Naive thymus-derived CD4-positive, alpha-beta T cell (primary cell): ENCODE results near the gene SAMD3. TPM values are rescaled to one million over a fixed set of nuclear protein-coding genes. Genes with fewer than 3 reads are reported as not detected.
A peak's percentile ranks its signal among the peaks of the same experiment; 100 is the strongest.

Experiments used
- ATAC-seq: fragments of 150-1000 bp; cut with Tn5 transposase; 2 replicates; pipeline ENCODE4 v1.10.0; 2021; ENCODE audit warnings: mild to moderate bottlenecking, moderate library complexity
- CTCF ChIA-PET: fragments of 350-600 bp; sonication (Branson Sonifier 250); formaldehyde crosslinking; loops from one replicate; lab custom pipeline; 2021; ENCODE audit warnings: antibody characterized with exemption; lab: Charles Lee
- POLR2A ChIA-PET: fragments of 350-600 bp; sonication (Branson Sonifier 250); formaldehyde crosslinking; loops from one replicate; lab custom pipeline; 2021; ENCODE audit warnings: antibody characterized with exemption, inconsistent platforms; lab: Charles Lee
- DNase-seq, 9 donors: peaks; one replicate each; pipeline versions ENCODE4 v3.0.0 to v3.0.0-alpha.2; 2020 to 2022; ENCODE audit warnings: mixed read lengths in 1 of 9
- H3K27ac ChIP-seq: one replicate; pipeline ENCODE4 v1.7.0; 2013; ENCODE audit warnings: mild to moderate bottlenecking, low read depth, low read length, moderate library complexity
- H3K27me3 ChIP-seq, 2 donors: one replicate each; pipeline ENCODE4 v1.7.0; 2013; ENCODE audit warnings: low read length in 2 of 2, mild to moderate bottlenecking in 2 of 2, moderate library complexity in 2 of 2; ENCODE audit not compliant: control insufficient read depth in 2 of 2, insufficient read depth in 2 of 2
- H3K36me3 ChIP-seq, 3 experiments: 1 replicate in 2 of 3; 2 replicates in 1 of 3; pipeline ENCODE4 v1.7.0; 2013; ENCODE audit warnings: low read length in 3 of 3, mild to moderate bottlenecking in 3 of 3, moderate library complexity in 1 of 3; ENCODE audit not compliant: insufficient read depth in 3 of 3, control insufficient read depth in 2 of 3
- H3K4me1 ChIP-seq, 2 donors: one replicate each; pipeline ENCODE4 v1.7.0; 2013; ENCODE audit warnings: low read length in 2 of 2, mild to moderate bottlenecking in 2 of 2, moderate library complexity in 1 of 2; ENCODE audit not compliant: control insufficient read depth in 2 of 2, insufficient read depth in 2 of 2
- H3K4me3 ChIP-seq: 2 replicates; pipeline ENCODE4 v1.7.0; 2013; ENCODE audit warnings: mild to moderate bottlenecking, low read length
- H3K9me3 ChIP-seq, 3 experiments: 1 replicate in 2 of 3; 2 replicates in 1 of 3; pipeline ENCODE4 v1.7.0; 2013; ENCODE audit warnings: low read length in 3 of 3; ENCODE audit not compliant: control insufficient read depth in 2 of 3
- H3K27ac Mint-ChIP-seq, 9 donors: one replicate each; pipeline ENCODE4 v1.8.0; 2020 to 2022; ENCODE audit warnings: mixed read lengths in 9 of 9, mild to moderate bottlenecking in 8 of 9, moderate library complexity in 5 of 9, inconsistent platforms in 2 of 9
- H3K27me3 Mint-ChIP-seq, 5 donors: one replicate each; pipeline ENCODE4 v1.8.0; 2021 to 2022; ENCODE audit warnings: mixed read lengths in 5 of 5, mild to moderate bottlenecking in 1 of 5
- H3K36me3 Mint-ChIP-seq, 5 donors: one replicate each; pipeline ENCODE4 v1.8.0; 2020 to 2022; ENCODE audit warnings: mixed read lengths in 5 of 5, mild to moderate bottlenecking in 3 of 5, inconsistent platforms in 1 of 5
- H3K4me1 Mint-ChIP-seq, 7 donors: one replicate each; pipeline ENCODE4 v1.8.0; 2020 to 2022; ENCODE audit warnings: mixed read lengths in 7 of 7, mild to moderate bottlenecking in 3 of 7, inconsistent platforms in 1 of 7
- H3K4me3 Mint-ChIP-seq, 10 donors: one replicate each; pipeline ENCODE4 v1.8.0; 2020 to 2022; ENCODE audit warnings: mild to moderate bottlenecking in 10 of 10, mixed read lengths in 10 of 10, moderate library complexity in 6 of 10, inconsistent platforms in 2 of 10
- H3K9me3 Mint-ChIP-seq, 11 donors: one replicate each; pipeline ENCODE4 v1.8.0; 2020 to 2022; ENCODE audit warnings: mixed read lengths in 11 of 11, mild to moderate bottlenecking in 4 of 11, inconsistent platforms in 1 of 11, moderate library complexity in 1 of 11
- intact Hi-C, 2 donors: fragments of 100-400 bp; cut with micrococcal nuclease; formaldehyde crosslinking; loops; one replicate each; pipeline ENCODE4 v1.15.1; 2023
- polyA plus RNA-seq, 2 donors: library from polyadenylated mRNA; unstranded; fragments of 300-500 nt; fragmentation: Illumina TruSeq; gene quantifications; one replicate each; pipeline ENCODE4 v1.2.3, GENCODE V29; 2021
- total RNA-seq, 6 experiments: library from RNA in 5 of 6; stranded (reverse) in 5 of 6; gene quantifications; 1 replicate in 5 of 6; 2 replicates in 1 of 6; pipeline ENCODE4 v1.2.3 and lab custom pipeline; 2021 to 2026

The SAMD3 gene
- total and polyA plus RNA-seq, 7 experiments from 2014 or later: 23.7 to 67.3 (median 43.4) TPM

DNA sequence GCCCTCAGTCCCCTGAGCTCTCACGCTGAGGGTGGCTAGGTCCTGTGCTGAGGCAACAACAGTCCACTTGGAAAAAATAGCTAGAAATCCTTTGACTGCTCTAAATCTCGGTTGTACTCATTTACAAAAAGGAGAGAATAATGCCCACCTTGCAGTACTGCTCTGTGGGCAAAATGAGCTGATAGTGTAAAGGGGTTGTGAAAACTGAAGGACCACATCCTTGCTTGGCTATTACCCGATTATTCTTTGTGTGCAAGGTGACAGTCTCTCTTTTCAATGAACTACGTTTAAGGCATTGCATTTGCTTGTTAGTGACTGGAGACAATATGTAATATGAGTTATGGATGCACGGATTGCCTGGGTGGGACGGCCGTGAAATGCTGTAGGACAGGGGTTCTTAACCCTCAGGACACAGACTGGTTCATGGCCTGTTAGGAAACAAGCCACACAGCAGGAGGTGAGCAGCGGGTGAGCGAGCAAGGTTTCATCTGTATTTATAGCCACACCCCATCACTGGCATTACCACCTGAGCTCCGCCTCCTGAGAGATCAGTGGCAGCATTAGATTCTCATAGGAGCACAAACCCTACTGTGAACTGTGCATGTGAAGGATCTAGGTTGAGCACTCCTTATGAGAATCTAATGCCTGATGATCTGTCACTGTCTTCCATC, 14.6 kb downstream of the SAMD3 start:
- H3K27ac Mint-ChIP-seq: peak overlapping the region in 3 of 9 donors; percentile 54 to 60 (median 56)

DNA sequence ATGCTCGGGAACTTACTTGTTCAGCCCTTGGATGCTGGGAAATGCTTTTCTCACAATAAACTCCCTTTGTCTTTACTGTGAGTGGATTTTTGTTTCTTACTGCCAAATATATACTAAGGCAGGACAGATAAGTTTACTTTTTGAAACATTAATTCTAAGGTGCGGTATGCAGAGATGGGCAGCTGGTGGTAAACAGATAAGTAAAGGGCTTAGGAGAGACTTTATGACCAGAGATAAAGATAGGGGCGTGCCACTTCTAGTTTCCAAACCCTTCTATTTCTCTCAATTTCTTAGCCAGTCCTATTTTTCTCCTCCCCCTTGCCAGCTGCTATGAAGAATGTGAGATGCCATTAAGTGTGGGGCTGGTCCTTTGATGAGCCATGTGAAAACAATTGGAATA, 16.3 kb downstream of the SAMD3 start:
- H3K36me3 Mint-ChIP-seq: peaks cover 23 to 82% (median 76%) of the 10 kb centered on the region in 5 donors
- intact Hi-C loops: no loop called here
- Histone ChIP-seq H3K36me3 (peaks cover 4 to 47% (median 10%) of the 10 kb centered on the region in 3 experiments), H3K9me3 (no peaks in the 10 kb centered on the region), H3K27ac (no peak overlapping the region), H3K4me1 (peaks cover 21 to 56% of the 10 kb centered on the region in 2 donors), H3K27me3 (no peaks in the 10 kb centered on the region), H3K4me3 (no peak overlapping the region)
- H3K9me3 Mint-ChIP-seq: peaks cover 0 to 5% (median 1%) of the 10 kb centered on the region in 11 donors
- DNase-seq (no peak), ATAC-seq (no peak)
- peak overlapping the region in 5 of 9 donors; percentile 41 to 72 (median 63) for H3K27ac Mint-ChIP-seq
- no peaks in the 10 kb centered on the region for H3K27me3 Mint-ChIP-seq
- ChIA-PET CTCF (no interaction called here), POLR2A (interaction anchor here (1.1 kb wide), 1 partner anchor 58 kb away, joined by 4 read pairs; no protein-coding TSS in a partner anchor)
- H3K4me3 Mint-ChIP-seq: peak overlapping the region in 3 of 10 donors; percentile 16 to 46 (median 25)
- H3K4me1 Mint-ChIP-seq: peaks cover 30 to 89% (median 85%) of the 10 kb centered on the region in 7 donors

More for the DNA sequence above, 14.6 kb downstream of the SAMD3 start:
- H3K9me3 Mint-ChIP-seq: peaks cover 0 to 3% (median 0%) of the 10 kb centered on the region in 11 donors
- H3K4me1 ChIP-seq: peaks cover 25 to 41% of the 10 kb centered on the region in 2 donors
- DNase-seq: no peak
- intact Hi-C loops: no loop called here
- peak overlapping the region in 2 of 10 donors; percentile 16 to 25 for H3K4me3 Mint-ChIP-seq
- no peaks in the 10 kb centered on the region for H3K27me3 Mint-ChIP-seq
- no peak overlapping the region for H3K4me3 ChIP-seq
- H3K27me3 ChIP-seq: no peaks in the 10 kb centered on the region
- H3K36me3 Mint-ChIP-seq: peaks cover 24 to 79% (median 72%) of the 10 kb centered on the region in 5 donors
- H3K9me3 ChIP-seq: no peaks in the 10 kb centered on the region
- CTCF ChIA-PET: interaction anchor here (0.6 kb wide), 1 partner anchor 812 kb away, joined by 6 read pairs; no protein-coding TSS in a partner anchor
- POLR2A ChIA-PET: interaction anchor here (0.9 to 1.4 kb wide), 2 partner anchors 9 to 15 kb away, joined by 3 to 4 read pairs; partner anchors contain the start of gene SAMD3
- H3K27ac ChIP-seq: no peak overlapping the region
- no peak for ATAC-seq
- H3K4me1 Mint-ChIP-seq: peaks cover 37 to 88% (median 85%) of the 10 kb centered on the region in 7 donors
- H3K36me3 ChIP-seq: peaks cover 4 to 41% (median 7%) of the 10 kb centered on the region in 3 experiments

DNA sequence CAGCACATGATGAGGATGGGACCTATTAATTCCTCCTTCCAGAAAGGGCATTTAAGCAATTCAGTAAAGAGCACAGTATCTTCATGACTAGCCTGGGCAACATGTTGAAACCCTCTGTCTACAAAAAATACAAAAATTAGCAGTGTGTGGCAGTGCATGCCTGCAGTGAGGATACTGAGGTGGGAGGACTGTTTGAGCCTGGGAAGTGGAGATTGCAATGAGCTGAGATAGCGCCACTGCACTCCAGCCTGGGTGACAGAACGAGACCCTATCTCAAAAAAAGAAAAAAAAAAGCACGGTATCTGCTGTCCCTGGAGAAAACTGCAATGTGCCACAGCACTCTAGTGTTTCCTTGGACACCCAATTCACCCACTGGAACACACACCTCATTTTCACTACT, 18.4 kb downstream of the SAMD3 start:
- Histone ChIP-seq H3K36me3 (peaks cover under 1 to 50% (median 13%) of the 10 kb centered on the region in 3 experiments), H3K27me3 (no peaks in the 10 kb centered on the region), H3K4me1 (peaks cover 16 to 45% of the 10 kb centered on the region in 2 donors), H3K27ac (no peak overlapping the region), H3K4me3 (no peak overlapping the region), H3K9me3 (no peaks in the 10 kb centered on the region)
- ChIA-PET POLR2A (interaction anchor here (0.6 to 1.9 kb wide), 2 partner anchors 12 to 41 kb away, joined by 4 to 6 read pairs; no protein-coding TSS in a partner anchor), CTCF (interaction anchor here (1.3 kb wide), 2 partner anchors 15 to 267 kb away, joined by 3 to 6 read pairs; no protein-coding TSS in a partner anchor)
- peaks cover 0 to 15% (median 7%) of the 10 kb centered on the region in 11 donors for H3K9me3 Mint-ChIP-seq
- ATAC-seq: no peak
- peaks cover 16 to 90% (median 83%) of the 10 kb centered on the region in 7 donors for H3K4me1 Mint-ChIP-seq
- peak overlapping the region in 7 of 9 donors; percentile 7 to 85 (median 51) for H3K27ac Mint-ChIP-seq
- H3K27me3 Mint-ChIP-seq: no peaks in the 10 kb centered on the region
- no peak for DNase-seq
- H3K36me3 Mint-ChIP-seq: peaks cover 29 to 88% (median 84%) of the 10 kb centered on the region in 5 donors
- peak overlapping the region in 6 of 10 donors; percentile 2 to 53 (median 28) for H3K4me3 Mint-ChIP-seq
- intact Hi-C loops: no loop called here

DNA sequence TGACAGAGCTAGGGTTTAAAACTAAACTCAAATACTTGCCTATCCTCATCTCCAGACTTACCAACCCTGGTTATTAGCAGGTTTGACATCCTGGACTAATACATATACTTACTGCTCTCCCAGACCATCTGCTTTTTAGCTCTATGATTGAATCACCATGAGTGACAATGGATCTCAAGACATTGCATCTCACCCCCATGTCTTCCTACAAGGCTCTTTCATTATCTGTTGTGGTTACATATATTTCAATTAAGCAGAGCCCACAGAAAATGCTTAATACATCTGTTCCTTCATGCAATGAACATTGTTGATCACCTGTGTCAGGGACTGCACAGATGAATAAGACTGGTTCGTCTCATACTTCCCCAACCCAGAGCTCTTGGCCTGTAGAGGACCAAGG, 19.4 kb downstream of the SAMD3 start:
- H3K4me3 Mint-ChIP-seq: peak overlapping the region in 8 of 10 donors; percentile 0 to 70 (median 30)
- CTCF ChIA-PET: interaction anchor here (0.6 to 1.3 kb wide), 3 partner anchors 14 to 266 kb away, joined by 3 to 6 read pairs (median 3); no protein-coding TSS in a partner anchor
- intact Hi-C loops: no loop called here

DNA sequence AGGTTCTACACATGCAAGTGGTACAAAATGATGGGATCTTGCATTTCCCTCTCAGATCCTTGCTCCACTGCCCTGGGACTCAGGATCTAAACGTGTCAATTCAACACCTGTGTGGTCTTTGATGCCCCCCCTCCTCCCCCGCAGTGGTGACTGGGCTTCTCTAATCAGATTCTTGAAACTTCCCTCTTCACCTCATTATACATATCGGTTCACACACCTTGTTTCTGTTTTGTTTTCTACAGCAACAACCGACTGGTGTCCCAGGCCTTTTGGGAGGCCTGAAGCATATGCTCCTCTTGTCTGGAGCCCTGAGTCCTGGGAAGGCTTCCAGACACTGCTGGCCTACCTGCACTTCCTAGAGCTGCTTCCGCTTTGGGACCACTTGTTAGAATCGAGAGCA, 20.0 kb downstream of the SAMD3 start:
- Histone ChIP-seq H3K27me3 (no peaks in the 10 kb centered on the region), H3K9me3 (no peaks in the 10 kb centered on the region), H3K27ac (no peak overlapping the region), H3K36me3 (peaks cover 0 to 41% (median 18%) of the 10 kb centered on the region in 3 experiments), H3K4me1 (peaks cover 15 to 49% of the 10 kb centered on the region in 2 donors), H3K4me3 (no peak overlapping the region)
- peaks cover 0 to 15% (median 7%) of the 10 kb centered on the region in 11 donors for H3K9me3 Mint-ChIP-seq
- ATAC-seq (no peak), DNase-seq (no peak)
- H3K36me3 Mint-ChIP-seq: peaks cover 24 to 78% (median 72%) of the 10 kb centered on the region in 5 donors
- intact Hi-C loops: loop anchor here in 1 of 2 donors (1.0 kb wide), 1 partner anchor 10 kb away; no protein-coding TSS in a partner anchor
- H3K27me3 Mint-ChIP-seq: no peaks in the 10 kb centered on the region
- ChIA-PET CTCF (no interaction called here), POLR2A (interaction anchor here (1.1 to 1.9 kb wide), 4 partner anchors 10 to 24 kb away, joined by 3 to 9 read pairs (median 6); no protein-coding TSS in a partner anchor)
- H3K4me1 Mint-ChIP-seq: peaks cover 15 to 92% (median 81%) of the 10 kb centered on the region in 7 donors
- peak overlapping the region in 7 of 10 donors; percentile 22 to 70 (median 56) for H3K4me3 Mint-ChIP-seq
- peak overlapping the region in 7 of 9 donors; percentile 50 to 87 (median 77) for H3K27ac Mint-ChIP-seq

More for the DNA sequence above, 19.4 kb downstream of the SAMD3 start:
- peaks cover 29 to 80% (median 77%) of the 10 kb centered on the region in 5 donors for H3K36me3 Mint-ChIP-seq
- no peak for DNase-seq
- no peaks in the 10 kb centered on the region for H3K27me3 Mint-ChIP-seq
- H3K27ac Mint-ChIP-seq: peak overlapping the region; percentile 3 to 85 (median 63)
- H3K36me3 ChIP-seq: peaks cover 0 to 47% (median 18%) of the 10 kb centered on the region in 3 experiments
- POLR2A ChIA-PET: interaction anchor here (0.6 to 1.9 kb wide), 5 partner anchors 9 to 42 kb away, joined by 3 to 9 read pairs (median 5); no protein-coding TSS in a partner anchor
- peaks cover 15 to 93% (median 83%) of the 10 kb centered on the region in 7 donors for H3K4me1 Mint-ChIP-seq
- no peak for ATAC-seq
- H3K9me3 ChIP-seq: no peaks in the 10 kb centered on the region
- H3K27me3 ChIP-seq: no peaks in the 10 kb centered on the region
- no peak overlapping the region for H3K27ac ChIP-seq
- H3K9me3 Mint-ChIP-seq: peaks cover 0 to 15% (median 7%) of the 10 kb centered on the region in 11 donors
- H3K4me3 ChIP-seq: no peak overlapping the region
- H3K4me1 ChIP-seq: peaks cover 16 to 47% of the 10 kb centered on the region in 2 donors

DNA sequence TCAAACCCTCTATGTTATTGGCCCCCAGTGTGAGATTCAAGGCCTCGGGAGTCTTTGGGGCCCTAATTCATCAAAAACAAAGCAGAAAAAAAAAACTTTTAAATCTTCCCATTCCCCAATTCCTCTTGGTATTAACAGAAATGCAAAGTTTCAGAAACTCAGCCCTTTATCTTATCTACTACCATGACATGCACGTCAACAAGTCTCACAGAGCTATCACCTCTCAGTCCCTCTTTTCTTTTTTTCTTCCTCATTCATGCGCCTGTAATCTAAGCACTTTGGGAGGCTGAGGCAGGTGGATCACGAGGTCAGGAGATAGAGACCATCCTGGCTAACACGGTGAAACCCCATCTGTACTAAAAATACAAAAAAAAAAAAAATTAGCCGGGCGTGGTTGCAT, 22.7 kb downstream of the SAMD3 start:
- H3K4me1 ChIP-seq: peaks cover 10 to 46% of the 10 kb centered on the region in 2 donors
- POLR2A ChIA-PET: interaction anchor here (0.8 to 1.0 kb wide), 2 partner anchors 14 to 15 kb away, joined by 3 read pairs; no protein-coding TSS in a partner anchor
- H3K27ac ChIP-seq: no peak overlapping the region
- no peak overlapping the region for H3K4me3 Mint-ChIP-seq
- no peaks in the 10 kb centered on the region for H3K27me3 Mint-ChIP-seq
- H3K4me1 Mint-ChIP-seq: peaks cover 17 to 93% (median 81%) of the 10 kb centered on the region in 7 donors
- no peak overlapping the region for H3K4me3 ChIP-seq
- H3K9me3 Mint-ChIP-seq: peaks cover 0 to 15% (median 7%) of the 10 kb centered on the region in 11 donors
- no peak for DNase-seq
- CTCF ChIA-PET: interaction anchor here (0.8 kb wide), 1 partner anchor 34 kb away, joined by 4 read pairs; no protein-coding TSS in a partner anchor
- H3K27ac Mint-ChIP-seq: peak overlapping the region in 6 of 9 donors; percentile 32 to 74 (median 37)
- peaks cover 28 to 74% (median 68%) of the 10 kb centered on the region in 5 donors for H3K36me3 Mint-ChIP-seq
- H3K36me3 ChIP-seq: peaks cover 0 to 23% (median 11%) of the 10 kb centered on the region in 3 experiments
- intact Hi-C loops: no loop called here
- no peak for ATAC-seq
- H3K27me3 ChIP-seq: no peaks in the 10 kb centered on the region
- no peaks in the 10 kb centered on the region for H3K9me3 ChIP-seq
